GM12878 (cell line): ENCODE measurements around the gene SMARCAL1. TPM values are rescaled to one million over a fixed set of nuclear protein-coding genes. Genes with fewer than 3 reads are reported as not detected.
A peak's percentile ranks its signal among the peaks of the same experiment; 100 is the strongest.

ENCODE experiments used
- ATAC-seq: fragments of 200-7000 bp; cut with Tn5 transposase; 3 replicates; pipeline ENCODE4 v1.9.1; 2020; ENCODE audit warnings: mild to moderate bottlenecking, moderate library complexity
- BruUV-seq: library from RNA; stranded (reverse); fragments of 400-500 nt; replicated peaks from 2 replicates; lab custom pipeline; 2021; lab: Mats Ljungman, UMichigan
- CTCF ChIA-PET: fragments of 300-600 bp; sonication (Branson Sonifier 250); formaldehyde crosslinking; extraction: SDS; loops from one replicate; lab custom pipeline; 2021; ENCODE audit warnings: inconsistent platforms; lab: Yijun Ruan, JAX
- POLR2A ChIA-PET: fragments of 350-600 bp; formaldehyde crosslinking; extraction: SDS; loops from one replicate; lab custom pipeline; 2021; ENCODE audit warnings: inconsistent platforms; lab: Charles Lee
- RAD21 ChIA-PET: fragments of 300-600 bp; sonication (Branson Sonifier 250); formaldehyde crosslinking; loops from one replicate; lab custom pipeline; 2023; ENCODE audit warnings: antibody characterized with exemption; ENCODE audit not compliant: unreplicated experiment; lab: Charles Lee
- SMC1A ChIA-PET: fragments of 300-600 bp; sonication (Branson Sonifier 250); formaldehyde crosslinking; loops from one replicate; lab custom pipeline; 2023; ENCODE audit not compliant: unreplicated experiment, uncharacterized antibody; lab: Charles Lee
- DNase-seq: peaks from one replicate; pipeline ENCODE4 v3.0.0-alpha.2; 2011; ENCODE audit warnings: low read depth, low spot score
- FAIRE-seq: peaks from 3 replicates; lab custom pipeline; 2011; peaks lifted over from hg19 to GRCh38; lab: Jason Lieb, UNC
- H2AFZ ChIP-seq: 2 replicates; pipeline ENCODE4 v1.6.0; 2011; ENCODE audit warnings: low read depth, low read length, control low read depth; ENCODE audit not compliant: control insufficient read depth
- H3K27ac ChIP-seq: 2 replicates; pipeline ENCODE4 v1.5.1; 2011; ENCODE audit warnings: control low read depth; ENCODE audit not compliant: control insufficient read depth, insufficient read depth
- H3K27me3 ChIP-seq, 2 experiments: replicated peaks in 1 of 2; 2 replicates each; pipeline versions ENCODE4 v1.6.0 to v1.6.1; 2011; ENCODE audit warnings: low read length in 1 of 2; ENCODE audit not compliant: control insufficient read depth in 2 of 2, insufficient read depth in 2 of 2
- H3K36me3 ChIP-seq, 2 experiments: 2 replicates each; pipeline ENCODE4 v1.5.1; 2011; ENCODE audit warnings: low read length in 1 of 2; ENCODE audit not compliant: control insufficient read depth in 2 of 2, insufficient read depth in 2 of 2
- H3K4me1 ChIP-seq: 2 replicates; pipeline ENCODE4 v1.6.1; 2011; ENCODE audit warnings: mild to moderate bottlenecking, low read length, moderate library complexity, mixed read lengths; ENCODE audit not compliant: control insufficient read depth, insufficient read depth
- H3K4me2 ChIP-seq: 2 replicates; pipeline ENCODE4 v1.6.0; 2011; ENCODE audit warnings: control low read depth; ENCODE audit not compliant: control insufficient read depth, insufficient read depth
- H3K4me3 ChIP-seq: fragments of 200-600 bp; sonication (generic); 2 replicates; pipeline ENCODE4 v1.5.1; 2016
- H3K79me2 ChIP-seq: 2 replicates; pipeline ENCODE4 v1.6.0; 2011; ENCODE audit warnings: low read length; ENCODE audit not compliant: control insufficient read depth, insufficient read depth
- H3K9ac ChIP-seq: 2 replicates; pipeline ENCODE4 v1.8.0; 2011; ENCODE audit warnings: low read length, control low read depth, mixed read lengths; ENCODE audit not compliant: control insufficient read depth, insufficient read depth
- H3K9me3 ChIP-seq: replicated peaks from 3 replicates; pipeline ENCODE4 v1.5.1; 2011; ENCODE audit warnings: mild to moderate bottlenecking, low read length; ENCODE audit not compliant: control insufficient read depth, insufficient read depth
- H4K20me1 ChIP-seq: 2 replicates; pipeline ENCODE4 v1.6.0; 2011; ENCODE audit not compliant: control insufficient read depth, insufficient read depth
- IRF4 ChIP-seq: IDR thresholded peaks from 2 replicates; pipeline ENCODE4 v1.6.1; 2011; ENCODE audit warnings: low read depth, low read length
- MXI1 ChIP-seq: fragments of 150-350 bp; IDR thresholded peaks from 2 replicates; pipeline ENCODE4 v1.6.1; 2011; ENCODE audit warnings: low read depth, mild to moderate bottlenecking, inconsistent platforms, low read length, improper control_type of control experiment
- NBN ChIP-seq: fragments of 450-650 bp; IDR thresholded peaks from 2 replicates; pipeline ENCODE4 v1.6.1; 2016
- NR2C2 ChIP-seq: IDR thresholded peaks from 2 replicates; pipeline ENCODE4 v1.6.1; 2011; ENCODE audit warnings: borderline replicate concordance, low read depth; ENCODE audit not compliant: control insufficient read depth, insufficient read length
- NRF1 ChIP-seq: conservative IDR thresholded peaks from 2 replicates; pipeline ENCODE4 v1.6.1; 2011; ENCODE audit warnings: mild to moderate bottlenecking, low read depth, low read length, improper control_type of control experiment
- RELA ChIP-seq: fragments of 450-650 bp; IDR thresholded peaks from 2 replicates; pipeline ENCODE4 v1.8.0; 2014; ENCODE audit warnings: borderline replicate concordance; ENCODE audit not compliant: partially characterized antibody
- SMARCA5 ChIP-seq: fragments of 450-650 bp; IDR thresholded peaks from 2 replicates; pipeline ENCODE4 v1.6.1; 2017; ENCODE audit warnings: mild to moderate bottlenecking
- SREBF2 ChIP-seq: IDR thresholded peaks from 2 replicates; pipeline ENCODE4 v1.6.1; 2012; ENCODE audit warnings: mild to moderate bottlenecking, low read length
- STAT1 ChIP-seq: fragments of 450-650 bp; conservative IDR thresholded peaks from 2 replicates; pipeline ENCODE4 v1.6.1; 2014; ENCODE audit warnings: antibody characterized with exemption, mild to moderate bottlenecking
- TAF1 ChIP-seq: IDR thresholded peaks from 2 replicates; pipeline ENCODE4 v1.6.1; 2011; ENCODE audit warnings: mild to moderate bottlenecking, low read depth, low read length, borderline replicate concordance
- TCF7 ChIP-seq: IDR thresholded peaks from 2 replicates; pipeline ENCODE4 v1.6.1; 2014; ENCODE audit warnings: antibody characterized with exemption, borderline replicate concordance
- WRNIP1 ChIP-seq: IDR thresholded peaks from 2 replicates; pipeline ENCODE4 v1.6.1; 2011; ENCODE audit warnings: low read depth, low read length, improper control_type of control experiment, borderline replicate concordance
- ZNF687 ChIP-seq: fragments of 450-650 bp; IDR thresholded peaks from 2 replicates; pipeline ENCODE4 v1.6.1; 2017; ENCODE audit warnings: mild to moderate bottlenecking, moderate library complexity
- WGBS: methylation state at CpG from one replicate; pipeline ENCODE4 v1.1.6; 2016; ENCODE audit warnings: low lambda C conversion rate; ENCODE audit not compliant: insufficient replicate concordance, insufficient coverage; ENCODE audit errors: missing lambda C conversion rate; 5-methylcytosine and 5-hydroxymethylcytosine counted together
- in situ Hi-C: fragments of 300-500 bp; cut with MboI; formaldehyde crosslinking; loops from 9 replicates; pipeline ENCODE4 v1.14.3; 2018; ENCODE audit warnings: mixed read lengths
- intact Hi-C: fragments of 100-400 bp; cut with micrococcal nuclease; formaldehyde crosslinking; loops from one replicate; pipeline ENCODE4 v1.14.2; 2022; ENCODE audit not compliant: unreplicated experiment
- polyA plus RNA-seq, 11 experiments: library from polyadenylated mRNA; depleted of rRNA in 4 of 11; unstranded in 6 of 11; stranded (reverse) in 5 of 11; fragments of >200 nt; fragmentation: Nextera tagmentation in 4 of 11; fragmentation: Illumina TruSeq in 1 of 11; extraction: Ambion mirVana in 4 of 11; extraction: Trizol in 1 of 11; gene quantifications; 1 replicate in 1 of 11; 2 replicates in 10 of 11; pipeline versions ENCODE4 v1.2.1 to v1.2.3, GENCODE V29; 2011 to 2016; ENCODE audit warnings: inconsistent platforms in 2 of 11, missing spikeins in 2 of 11, low read depth in 1 of 11
- total RNA-seq, 4 experiments: library from RNA; depleted of rRNA in 3 of 4; stranded (reverse); fragments of >200 nt in 3 of 4; fragmentation: Illumina TruSeq in 1 of 4; extraction: Trizol in 1 of 4; gene quantifications; 2 replicates each; pipeline versions ENCODE4 v1.2.1 to v1.2.3, GENCODE V29; 2013 to 2021
- TF ChIP-seq, protein P1 (sequence below): fragments of 150-350 bp; IDR thresholded peaks from 2 replicates; pipeline ENCODE4 v1.6.1; 2016; ENCODE audit warnings: low read depth, low read length

Gene SMARCAL1
- total and polyA plus RNA-seq, 10 of the 15 experiments (the other 5 are each of a cell fraction or from before 2014, with no cell fraction given) = 10.8 to 32.9 (median 21.8) TPM

DNA sequence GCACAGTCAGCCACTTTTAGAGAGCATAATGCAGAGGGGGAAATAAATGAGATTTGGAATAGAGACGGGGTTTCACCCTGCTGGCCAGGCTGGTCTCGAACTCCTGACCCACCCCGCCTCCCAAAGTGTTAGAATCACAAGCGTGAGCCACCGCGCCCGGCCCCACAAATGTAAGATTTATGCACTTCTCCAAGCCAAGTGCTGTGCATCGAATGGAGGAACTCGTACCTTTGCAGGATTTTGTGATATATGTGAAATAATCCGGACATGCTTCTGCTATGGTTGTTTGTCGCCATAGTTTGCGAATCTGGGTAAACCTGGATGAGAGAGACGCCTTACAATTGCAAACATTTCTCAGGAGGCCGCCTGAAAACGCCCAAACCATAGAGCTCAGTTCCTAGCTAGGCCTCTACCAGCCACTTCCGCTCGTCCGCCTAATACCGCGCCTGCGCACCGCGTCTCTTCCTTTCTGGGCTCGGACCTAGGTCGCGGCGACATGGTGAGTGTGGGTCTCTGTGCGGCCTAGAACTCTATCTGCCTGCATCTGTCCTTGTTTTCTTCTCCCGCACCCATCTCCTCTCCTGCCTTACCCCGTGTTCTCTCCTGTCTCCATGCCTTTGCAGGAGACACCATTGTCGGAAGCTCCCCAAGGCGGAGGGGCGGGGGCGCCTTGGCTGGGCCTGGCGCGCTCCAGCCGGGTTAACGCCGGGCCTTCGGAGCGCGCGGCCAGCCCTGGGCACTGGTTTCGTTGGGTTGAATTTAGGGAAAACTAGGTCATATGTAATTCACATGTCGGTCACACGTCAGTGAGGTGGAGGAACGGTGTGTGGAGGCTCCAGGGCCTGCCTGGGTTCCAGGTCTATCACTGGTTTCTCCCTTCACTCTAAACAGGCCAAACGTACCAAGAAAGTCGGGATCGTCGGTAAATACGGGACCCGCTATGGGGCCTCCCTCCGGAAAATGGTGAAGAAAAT lies 86.4 kb downstream of the SMARCAL1 start, which contains the start of gene RPL37A (continued):
- peak; percentile 83; the same call in 1 of the 2 replicates for TF ChIP-seq SMARCA5
- no peak; the same call in 1 of the 2 replicates for TF ChIP-seq SREBF2
- 0 out of 2 replicates have a peak, but pooled peaks have one; percentile 47 for TF ChIP-seq STAT1

DNA sequence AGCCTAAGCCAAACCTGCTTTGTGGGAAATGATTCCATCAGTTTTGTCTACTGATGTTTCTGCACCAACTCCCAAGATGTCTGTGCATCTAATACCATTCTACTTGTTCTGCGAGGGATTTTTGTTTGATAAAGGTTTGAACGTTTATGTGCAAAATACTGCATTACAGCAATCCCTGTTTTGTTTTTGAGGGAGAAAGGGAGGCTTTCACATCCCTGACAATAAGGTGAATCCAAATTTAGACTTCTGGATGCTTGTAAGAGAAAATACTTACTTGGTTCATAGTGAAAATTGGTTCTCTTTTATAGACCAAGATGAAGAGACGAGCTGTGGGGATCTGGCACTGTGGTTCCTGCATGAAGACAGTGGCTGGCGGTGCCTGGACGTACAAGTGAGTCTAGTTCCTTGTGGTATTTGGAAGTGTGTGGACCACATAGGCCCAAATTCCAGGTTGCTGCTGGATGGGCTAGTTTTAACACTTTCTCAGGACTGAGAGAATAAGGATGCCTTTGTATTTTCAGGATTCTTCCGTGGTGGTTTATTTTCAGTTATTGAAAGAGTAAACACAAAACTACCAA lies 87.4 kb downstream of the SMARCAL1 start:
- Histone ChIP-seq H3K4me2 (peak overlapping the region; percentile 70), H3K9me3 (no peaks in the 10 kb centered on the region), H3K27me3 (no peaks in the 10 kb centered on the region), H2AFZ (no peak overlapping the region), H3K36me3 (peaks cover 10 to 40% of the 10 kb centered on the region in 2 experiments), H4K20me1 (peaks cover 4% of the 10 kb centered on the region; the same call in 1 of the 2 replicates), H3K27ac (peak overlapping the region; percentile 88), H3K9ac (peak overlapping the region; percentile 100), H3K4me1 (peaks cover 23% of the 10 kb centered on the region), H3K4me3 (peak overlapping the region; percentile 94), H3K79me2 (peaks cover 61% of the 10 kb centered on the region)
- intact Hi-C loops (loop anchor here (5.0 to 10.0 kb wide), 3 partner anchors 277 to 465 kb away; no protein-coding TSS in a partner anchor), in situ Hi-C loops (no loop called here)
- POLR2A ChIA-PET = no interaction called here
- no TSS peak for BruUV-seq
- FAIRE-seq (no peak), DNase-seq (no peak), ATAC-seq (no peak)
- CTCF ChIA-PET = no interaction called here
- 2% methylated on average over 6 of the region's 6 CpGs for WGBS
- RAD21 ChIA-PET = no interaction called here
- SMC1A ChIA-PET = interaction anchor here (1.5 kb wide), 1 partner anchor 83 kb away, joined by 3 read pairs; no protein-coding TSS in a partner anchor
- TF ChIP-seq, protein P1, sequence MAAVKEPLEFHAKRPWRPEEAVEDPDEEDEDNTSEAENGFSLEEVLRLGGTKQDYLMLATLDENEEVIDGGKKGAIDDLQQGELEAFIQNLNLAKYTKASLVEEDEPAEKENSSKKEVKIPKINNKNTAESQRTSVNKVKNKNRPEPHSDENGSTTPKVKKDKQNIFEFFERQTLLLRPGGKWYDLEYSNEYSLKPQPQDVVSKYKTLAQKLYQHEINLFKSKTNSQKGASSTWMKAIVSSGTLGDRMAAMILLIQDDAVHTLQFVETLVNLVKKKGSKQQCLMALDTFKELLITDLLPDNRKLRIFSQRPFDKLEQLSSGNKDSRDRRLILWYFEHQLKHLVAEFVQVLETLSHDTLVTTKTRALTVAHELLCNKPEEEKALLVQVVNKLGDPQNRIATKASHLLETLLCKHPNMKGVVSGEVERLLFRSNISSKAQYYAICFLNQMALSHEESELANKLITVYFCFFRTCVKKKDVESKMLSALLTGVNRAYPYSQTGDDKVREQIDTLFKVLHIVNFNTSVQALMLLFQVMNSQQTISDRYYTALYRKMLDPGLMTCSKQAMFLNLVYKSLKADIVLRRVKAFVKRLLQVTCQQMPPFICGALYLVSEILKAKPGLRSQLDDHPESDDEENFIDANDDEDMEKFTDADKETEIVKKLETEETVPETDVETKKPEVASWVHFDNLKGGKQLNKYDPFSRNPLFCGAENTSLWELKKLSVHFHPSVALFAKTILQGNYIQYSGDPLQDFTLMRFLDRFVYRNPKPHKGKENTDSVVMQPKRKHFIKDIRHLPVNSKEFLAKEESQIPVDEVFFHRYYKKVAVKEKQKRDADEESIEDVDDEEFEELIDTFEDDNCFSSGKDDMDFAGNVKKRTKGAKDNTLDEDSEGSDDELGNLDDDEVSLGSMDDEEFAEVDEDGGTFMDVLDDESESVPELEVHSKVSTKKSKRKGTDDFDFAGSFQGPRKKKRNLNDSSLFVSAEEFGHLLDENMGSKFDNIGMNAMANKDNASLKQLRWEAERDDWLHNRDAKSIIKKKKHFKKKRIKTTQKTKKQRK = no peak
- TF ChIP-seq NBN (no peak), IRF4 (no peak), ZNF687 (no peak), WRNIP1 (no peak), TCF7 (no peak), RELA (no peak), NR2C2 (no peak), TAF1 (no peak), NRF1 (no peak), MXI1 (0 out of 2 replicates have a peak, but pooled peaks have one; percentile 21)
